ENCODE measurements around the gene PTPN18.

PTPN18 gene

DNA sequence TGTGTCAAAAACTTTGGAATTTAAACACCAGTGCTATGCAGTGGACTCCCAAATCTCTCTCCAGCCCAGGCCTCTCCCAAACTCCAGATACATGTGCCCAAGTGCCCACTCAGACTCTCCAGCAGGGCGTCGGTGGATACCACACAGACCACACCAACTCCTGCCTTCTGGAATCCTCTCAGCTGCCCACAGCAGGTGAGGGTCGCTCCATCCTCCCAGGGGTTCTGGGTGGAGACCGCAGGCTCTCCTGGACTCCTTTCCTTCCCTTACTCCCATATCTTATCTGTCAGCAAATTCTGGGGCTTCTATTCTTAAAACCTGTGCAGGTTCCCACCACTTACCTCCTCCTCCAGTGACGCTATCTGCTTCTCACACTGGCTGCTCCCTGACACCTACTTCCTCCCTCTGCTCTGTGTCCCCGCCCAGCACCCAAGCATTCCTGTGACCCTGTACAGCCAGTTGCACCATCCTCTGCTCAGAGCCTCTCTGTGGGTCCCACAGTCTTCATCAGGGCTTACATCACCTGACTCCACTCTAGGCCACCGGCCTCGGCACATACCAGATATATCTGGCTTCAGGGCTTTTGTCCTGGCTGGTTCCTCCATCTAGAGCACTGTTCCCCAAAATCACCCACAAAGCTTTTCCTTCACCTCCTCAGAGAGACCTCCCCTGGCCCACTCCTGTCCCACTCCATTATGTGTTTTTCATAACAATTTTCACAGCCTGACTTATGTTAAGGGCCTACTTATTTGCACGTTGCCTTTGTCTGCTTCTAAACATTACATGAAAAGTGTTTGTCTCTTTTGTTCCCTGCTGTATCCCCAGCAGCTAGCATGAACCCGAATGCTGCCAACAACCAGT is 15.7 kb upstream of the PTPN18 start:
- DNase-seq (ENCODE audit: low read depth, low spot score), result no peak

DNA sequence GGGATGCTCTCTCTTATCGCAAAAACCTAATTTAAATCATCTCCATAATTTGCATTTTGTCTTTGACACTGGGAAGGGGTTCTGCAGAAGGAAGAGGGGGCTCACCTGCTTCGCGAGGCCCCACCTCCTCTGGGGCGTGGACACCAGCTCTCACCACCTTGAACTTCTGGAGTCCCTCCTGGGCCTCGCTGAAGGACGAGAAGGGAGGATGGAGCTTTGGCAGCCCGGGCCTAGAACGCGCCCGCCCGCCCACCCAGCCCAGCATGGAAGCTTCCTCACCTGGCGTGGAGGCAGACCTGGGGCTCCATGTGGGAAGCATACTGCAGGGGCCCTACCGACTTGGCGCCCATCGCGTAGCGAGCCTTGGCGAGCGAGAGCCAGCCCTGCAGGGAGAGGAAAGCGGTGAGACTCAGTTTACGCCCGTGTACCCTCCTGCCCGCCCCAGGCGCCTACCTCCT is 14.3 kb upstream of the PTPN18 start:
- DNase-seq (ENCODE audit: low read depth, low spot score), result no peak

DNA sequence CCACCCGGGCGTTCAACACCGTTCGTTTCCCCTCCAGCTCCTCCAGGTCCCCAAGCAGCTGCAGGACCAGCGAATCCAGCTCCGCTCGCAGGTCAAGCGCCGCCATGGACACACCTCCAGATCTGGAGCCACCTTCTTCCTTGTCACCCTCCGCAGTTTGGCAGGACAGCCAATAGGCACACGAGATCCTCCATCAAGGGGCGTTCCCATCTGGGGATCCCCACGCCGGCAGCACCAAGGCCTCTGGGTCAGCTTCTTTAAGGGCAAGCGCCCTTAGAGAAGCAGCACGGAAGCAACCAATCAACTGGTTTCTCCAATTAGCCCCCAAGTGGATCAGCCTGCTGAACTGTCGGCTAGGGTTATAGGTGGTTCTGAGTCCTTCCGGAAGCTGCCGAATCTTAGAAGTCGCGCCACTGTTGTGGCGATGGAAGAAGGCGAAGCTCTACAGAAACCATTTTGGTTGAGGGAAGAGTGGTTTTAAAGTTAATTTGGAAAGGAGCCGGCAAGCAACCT is 13.8 kb upstream of the PTPN18 start:
- DNase-seq (ENCODE audit: low read depth, low spot score), result peak; percentile 66

DNA sequence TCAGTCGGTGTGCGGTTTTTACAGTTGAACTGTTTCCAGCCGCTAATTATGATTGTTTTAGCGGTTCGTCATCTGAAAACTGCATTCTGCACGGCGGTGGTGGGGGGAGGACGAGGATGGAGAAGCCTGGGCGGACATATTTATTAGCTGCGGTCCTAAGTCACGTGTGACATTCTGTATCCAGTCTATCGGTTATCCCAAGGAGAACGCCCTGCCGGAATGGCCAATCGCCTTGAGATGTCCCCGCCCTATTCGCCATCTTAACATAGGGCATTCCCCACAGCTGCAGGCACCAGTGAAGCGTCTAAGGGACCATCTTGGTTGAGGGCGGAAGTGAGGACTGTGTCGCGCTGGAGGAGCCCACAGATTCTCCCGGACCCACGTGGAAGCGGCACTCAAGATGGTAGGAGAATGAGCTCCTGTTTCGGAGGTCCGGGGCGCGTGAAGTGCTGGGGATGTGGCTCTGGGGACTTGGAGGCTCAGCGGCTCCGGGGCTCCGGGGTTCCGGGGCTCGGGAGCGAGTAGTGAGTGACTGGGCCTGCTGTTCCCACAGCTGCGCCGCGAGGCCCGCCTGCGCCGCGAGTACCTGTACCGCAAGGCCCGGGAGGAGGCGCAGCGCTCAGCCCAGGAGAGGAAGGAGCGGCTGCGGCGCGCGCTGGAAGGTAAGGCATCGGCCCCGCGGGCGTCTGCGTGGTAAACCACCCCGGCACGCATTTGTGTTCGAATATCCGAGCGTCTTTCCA is 13.2 kb upstream of the PTPN18 start, which contains the start of gene IMP4:
Gene IMP4 (plus strand): TSS at position 365 of the 743 bp plus-strand sequence. CDS start 36 bp downstream, at position 401.
- DNase-seq (ENCODE audit: low read depth, low spot score), result peak; percentile 88

DNA sequence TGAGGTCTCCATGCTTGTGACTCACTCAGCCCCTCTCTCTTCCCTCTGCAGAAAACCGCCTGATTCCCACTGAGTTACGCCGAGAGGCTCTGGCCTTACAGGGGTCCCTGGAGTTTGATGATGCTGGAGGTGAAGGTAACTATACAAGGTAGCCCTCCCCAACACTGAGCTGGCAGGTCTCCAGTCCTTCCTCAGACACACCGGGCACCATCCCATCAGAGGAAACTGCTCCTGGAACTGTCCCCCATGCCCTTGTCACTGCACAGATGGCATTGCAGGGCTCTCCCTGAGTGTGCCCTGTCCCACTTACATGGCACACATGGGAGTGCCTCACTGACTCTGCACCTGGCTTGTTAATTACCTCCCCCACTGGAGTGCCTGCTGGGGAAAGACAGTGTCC is 11.3 kb upstream of the PTPN18 start:
- no peak for DNase-seq (ENCODE audit: low read depth, low spot score)

DNA sequence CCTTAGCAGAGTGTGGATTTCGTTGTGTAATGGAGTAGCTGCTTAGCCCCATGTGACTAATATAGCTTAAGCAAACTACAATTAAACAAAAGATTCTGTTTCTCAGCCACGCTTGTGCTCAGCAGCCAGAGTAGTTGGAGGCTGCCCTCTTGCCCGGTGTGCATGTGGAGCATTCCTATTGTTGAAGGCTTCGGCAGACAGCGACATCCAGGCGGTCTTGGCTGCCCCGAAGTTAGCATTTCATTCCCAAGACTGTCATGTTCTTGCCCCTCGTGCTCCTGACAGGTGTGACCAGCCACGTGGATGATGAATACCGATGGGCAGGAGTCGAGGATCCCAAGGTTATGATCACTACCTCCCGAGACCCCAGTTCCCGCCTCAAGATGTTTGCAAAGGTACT is 10.8 kb upstream of the PTPN18 start:
- no peak for DNase-seq (ENCODE audit: low read depth, low spot score)

DNA sequence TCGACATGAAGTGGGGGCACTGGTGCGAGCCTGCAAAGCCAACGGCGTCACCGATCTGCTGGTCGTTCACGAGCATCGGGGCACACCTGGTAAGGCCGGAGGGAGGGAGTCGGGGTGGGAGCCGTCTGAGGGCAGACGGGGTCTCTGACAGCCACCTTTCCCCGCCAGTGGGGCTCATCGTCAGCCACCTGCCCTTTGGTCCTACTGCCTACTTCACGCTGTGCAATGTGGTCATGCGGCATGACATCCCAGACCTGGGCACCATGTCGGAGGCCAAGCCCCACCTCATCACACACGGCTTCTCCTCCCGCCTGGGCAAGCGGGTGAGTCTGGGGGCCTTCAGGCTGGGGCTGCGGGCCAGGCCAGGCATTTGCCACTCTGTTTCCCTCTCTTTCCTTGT is 10.2 kb upstream of the PTPN18 start:
- no peak for DNase-seq (ENCODE audit: low read depth, low spot score)

DNA sequence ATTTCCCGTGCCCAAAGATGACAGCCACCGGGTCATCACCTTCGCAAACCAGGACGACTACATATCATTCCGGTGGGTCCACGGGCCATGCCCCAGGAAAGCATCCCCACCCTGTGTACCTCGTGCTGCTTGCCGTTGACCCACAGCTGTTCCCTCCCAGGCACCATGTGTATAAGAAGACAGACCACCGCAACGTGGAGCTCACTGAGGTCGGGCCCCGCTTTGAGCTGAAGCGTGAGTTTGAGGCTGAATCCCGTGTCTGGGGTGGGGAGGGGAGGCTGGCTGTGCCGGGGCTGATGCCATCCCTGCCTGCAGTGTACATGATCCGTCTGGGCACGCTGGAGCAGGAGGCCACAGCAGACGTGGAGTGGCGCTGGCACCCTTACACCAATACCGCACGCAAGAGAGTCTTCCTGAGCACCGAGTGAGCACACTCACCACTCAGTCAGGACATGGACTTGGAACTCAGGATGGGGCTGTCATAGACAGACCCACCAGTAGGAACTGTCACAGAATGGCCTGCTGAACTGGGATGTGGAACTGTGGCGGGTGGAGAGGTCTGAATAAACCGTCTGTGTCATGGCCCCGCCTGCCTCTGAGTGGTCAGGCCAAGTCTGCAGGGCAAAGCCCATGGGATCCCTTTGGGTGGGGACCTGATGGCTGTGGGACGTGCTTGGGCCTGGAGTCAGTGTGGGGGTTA is 9.7 kb upstream of the PTPN18 start:
- DNase-seq (ENCODE audit: low read depth, low spot score), result no peak

DNA sequence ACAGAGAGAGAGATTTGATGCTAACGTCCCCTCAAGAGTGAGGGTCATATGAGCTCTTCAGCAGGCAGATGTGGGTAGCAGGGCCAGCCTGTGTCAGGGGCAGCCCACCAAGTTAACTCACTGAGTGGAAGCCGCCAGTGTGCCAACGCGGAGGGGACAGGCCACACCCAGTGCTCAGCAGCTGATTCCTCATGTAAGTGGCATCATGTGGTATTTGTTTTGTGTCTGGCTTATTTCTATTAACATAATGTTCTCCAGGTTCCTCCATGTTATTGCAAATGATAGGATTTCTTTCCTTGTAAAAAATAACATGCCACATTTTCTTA is 9.2 kb upstream of the PTPN18 start:
- DNase-seq (ENCODE audit: low read depth, low spot score), result no peak

DNA sequence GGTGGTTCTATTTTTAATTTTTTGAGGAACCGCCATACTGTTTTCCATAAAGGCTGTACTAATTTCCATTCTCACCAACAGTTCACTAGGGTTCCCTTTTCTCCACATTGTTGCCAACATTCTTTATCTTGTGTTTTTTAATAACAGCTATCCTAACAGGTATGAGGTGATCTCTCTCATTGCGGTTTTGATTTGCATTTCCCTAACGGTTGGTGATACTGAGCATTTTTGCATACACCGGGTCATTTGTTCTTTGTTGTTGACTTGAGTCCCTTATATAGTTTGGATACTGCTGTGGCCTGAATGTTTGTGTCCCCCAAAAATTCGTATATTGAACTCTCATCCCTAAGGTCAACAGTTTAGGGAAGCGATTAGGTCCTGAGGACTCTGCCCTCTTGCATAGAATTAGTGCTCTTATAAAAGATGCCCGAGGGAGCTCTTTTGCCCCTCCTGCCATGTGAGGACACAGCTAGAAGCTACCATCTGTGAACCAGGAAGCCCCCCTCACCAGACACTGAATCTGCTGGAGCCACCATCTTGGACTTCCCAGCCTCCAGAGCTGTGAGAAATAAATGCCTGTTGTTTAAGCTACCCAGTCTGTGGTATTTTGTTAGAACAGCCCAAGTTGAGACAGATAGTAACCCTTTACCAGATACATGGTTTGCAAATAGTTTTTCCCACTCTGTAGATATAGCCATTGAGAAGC is 8.5 kb upstream of the PTPN18 start:
- no peak for DNase-seq (ENCODE audit: low read depth, low spot score)

DNA sequence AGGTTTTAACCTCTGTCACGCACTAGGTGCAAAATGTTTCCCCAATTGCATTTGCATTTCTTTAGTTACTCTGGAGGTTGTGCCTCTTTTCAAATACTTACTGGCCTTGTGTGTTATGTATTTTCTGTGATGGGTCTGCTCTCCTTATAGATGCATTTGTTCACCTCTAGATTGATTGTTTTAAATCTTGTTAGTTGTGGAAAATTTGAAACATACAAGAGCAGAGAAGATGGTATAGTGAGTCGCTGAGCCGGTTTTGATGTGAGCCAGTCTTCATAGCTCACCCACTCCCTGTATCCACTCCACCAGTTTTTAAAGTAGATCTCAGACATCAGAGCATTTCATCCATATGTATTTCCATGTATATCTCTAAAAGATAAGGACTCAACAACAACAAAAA is 6.7 kb upstream of the PTPN18 start:
- DNase-seq (ENCODE audit: low read depth, low spot score), result no peak

DNA sequence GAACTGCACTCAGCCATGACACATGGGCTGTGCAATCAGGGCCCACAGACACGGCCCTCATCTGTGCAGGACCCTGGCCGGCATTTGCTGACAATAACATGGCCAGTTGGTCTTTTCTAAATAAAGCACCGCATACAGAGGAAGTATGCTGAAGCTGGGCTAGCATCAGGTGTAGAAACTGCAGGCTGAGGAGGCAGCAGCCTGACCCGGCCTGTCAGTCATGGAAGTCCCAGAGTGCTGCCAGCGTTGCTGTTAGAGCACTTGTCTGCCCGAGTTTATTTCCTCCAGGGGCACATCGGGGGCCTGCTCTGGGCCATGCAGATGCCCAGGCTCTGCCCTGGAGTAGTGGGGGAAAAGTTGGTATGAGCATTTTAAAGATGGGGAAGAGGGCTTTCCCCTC is 4.1 kb upstream of the PTPN18 start:
- no peak for DNase-seq (ENCODE audit: low read depth, low spot score)

DNA sequence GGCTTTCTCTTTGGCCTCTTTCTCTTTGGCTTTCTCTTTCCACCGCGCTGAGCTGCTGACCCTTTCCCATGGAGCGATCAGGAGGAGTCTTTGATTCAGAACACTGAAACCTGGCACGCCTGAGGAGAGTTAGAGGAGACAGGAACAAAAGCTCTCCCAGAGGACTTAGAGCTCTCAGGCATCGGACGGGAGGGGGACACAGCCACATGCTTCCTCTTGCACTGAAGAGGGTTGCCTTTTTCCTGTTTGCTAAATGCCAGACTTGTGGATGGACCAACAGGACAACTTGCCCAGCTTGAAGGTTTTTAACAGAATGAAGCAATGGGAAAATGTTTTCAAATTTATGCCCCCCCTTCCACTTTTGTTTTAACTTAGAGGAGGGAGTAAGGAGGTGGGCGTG is 3.6 kb upstream of the PTPN18 start:
- DNase-seq (ENCODE audit: low read depth, low spot score), result no peak

DNA sequence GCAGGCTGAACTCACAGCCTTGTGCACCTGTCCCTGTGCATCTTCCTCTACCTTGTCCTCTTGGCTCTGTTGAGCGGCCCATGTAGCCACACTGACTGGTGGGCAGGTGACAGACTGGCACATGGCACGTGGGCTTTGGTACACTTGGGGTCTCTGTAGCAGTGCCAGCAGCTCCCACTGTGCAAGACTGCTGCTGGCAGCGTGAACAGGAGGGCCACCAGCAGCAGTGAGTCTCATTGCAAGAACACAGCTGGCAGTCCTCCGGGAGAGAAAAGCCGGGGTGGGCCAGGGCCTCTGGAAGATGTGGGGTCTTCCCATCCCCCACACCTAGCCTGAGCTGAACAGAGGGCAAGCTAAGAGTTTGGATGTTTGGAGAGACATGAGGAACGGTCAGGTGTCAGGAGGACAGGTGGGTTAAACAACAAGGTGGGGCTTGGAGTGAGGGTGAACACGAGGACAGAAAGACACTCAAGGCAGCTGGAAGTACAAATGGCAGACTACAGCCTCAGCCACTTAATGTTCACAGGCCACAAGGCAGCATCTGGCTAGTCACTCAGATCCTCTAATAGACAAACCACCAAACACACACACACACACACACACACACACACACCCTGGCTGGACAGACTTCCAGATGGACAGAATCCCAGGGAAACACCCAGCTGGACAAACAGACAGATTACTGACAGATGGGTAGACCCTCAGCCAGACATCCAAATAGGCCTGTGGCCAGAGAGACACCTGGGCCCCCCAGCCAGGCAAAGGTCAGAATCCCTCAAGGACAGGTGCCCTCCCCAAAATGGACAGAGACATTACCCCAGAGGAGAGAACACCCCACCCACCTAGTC is 2.3 kb upstream of the PTPN18 start:
- no peak for DNase-seq (ENCODE audit: low read depth, low spot score)

DNA sequence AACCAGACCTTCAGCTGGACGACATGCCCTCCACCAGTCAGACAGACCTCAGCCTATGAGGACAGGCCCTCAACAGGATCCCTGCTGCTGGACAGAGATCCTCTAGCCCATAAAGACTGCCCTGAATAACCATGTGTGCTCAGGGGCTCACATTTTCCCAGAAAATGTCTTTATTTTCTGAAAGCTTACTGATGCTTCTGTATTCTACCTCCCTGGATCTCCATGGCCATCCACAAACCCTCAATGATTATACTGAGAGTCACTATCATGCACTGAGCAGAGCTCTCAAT is 1.8 kb upstream of the PTPN18 start:
- DNase-seq (ENCODE audit: low read depth, low spot score), result no peak

DNA sequence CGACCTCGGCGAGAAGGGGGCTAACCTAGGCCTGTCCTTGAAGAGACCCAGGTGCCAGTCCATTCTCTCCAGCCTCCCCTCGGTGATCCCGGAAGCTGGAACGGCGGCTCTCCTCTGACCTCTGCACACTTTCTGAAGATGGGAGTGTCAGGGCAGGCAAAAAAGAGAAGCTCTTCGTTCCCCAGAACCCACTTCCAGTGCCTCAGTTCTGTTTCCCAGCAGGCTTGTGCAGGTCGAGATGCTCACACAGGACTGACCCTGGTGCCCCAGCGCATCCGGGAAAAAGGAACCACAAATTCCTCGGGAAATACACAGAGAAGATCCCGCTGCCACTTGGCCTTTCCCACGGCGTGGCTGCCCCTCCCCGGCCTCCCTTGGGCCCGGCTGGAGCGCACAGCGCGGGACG is 681 bp upstream of the PTPN18 start:
- DNase-seq (ENCODE audit: low read depth, low spot score), result no peak

DNA sequence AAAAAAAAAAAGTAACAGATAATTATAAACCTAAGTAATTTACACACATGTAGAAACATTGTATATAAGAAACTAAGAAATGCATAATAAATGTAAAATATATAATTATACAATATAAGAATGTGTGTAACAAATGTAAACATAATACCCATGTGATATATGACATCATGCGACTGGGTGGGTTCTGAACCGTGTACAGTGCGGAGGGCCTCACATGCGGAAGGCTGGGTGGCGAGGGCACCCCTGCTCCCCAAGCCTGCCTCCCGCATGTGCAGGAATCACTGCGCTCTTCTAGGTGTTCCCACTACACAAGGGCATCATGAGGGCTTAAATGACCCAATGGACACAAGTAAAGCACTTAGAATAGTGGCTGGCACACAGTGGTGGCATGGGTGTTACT is 2.0 kb downstream of the PTPN18 start:
- no peak for DNase-seq (ENCODE audit: low read depth, low spot score)

DNA sequence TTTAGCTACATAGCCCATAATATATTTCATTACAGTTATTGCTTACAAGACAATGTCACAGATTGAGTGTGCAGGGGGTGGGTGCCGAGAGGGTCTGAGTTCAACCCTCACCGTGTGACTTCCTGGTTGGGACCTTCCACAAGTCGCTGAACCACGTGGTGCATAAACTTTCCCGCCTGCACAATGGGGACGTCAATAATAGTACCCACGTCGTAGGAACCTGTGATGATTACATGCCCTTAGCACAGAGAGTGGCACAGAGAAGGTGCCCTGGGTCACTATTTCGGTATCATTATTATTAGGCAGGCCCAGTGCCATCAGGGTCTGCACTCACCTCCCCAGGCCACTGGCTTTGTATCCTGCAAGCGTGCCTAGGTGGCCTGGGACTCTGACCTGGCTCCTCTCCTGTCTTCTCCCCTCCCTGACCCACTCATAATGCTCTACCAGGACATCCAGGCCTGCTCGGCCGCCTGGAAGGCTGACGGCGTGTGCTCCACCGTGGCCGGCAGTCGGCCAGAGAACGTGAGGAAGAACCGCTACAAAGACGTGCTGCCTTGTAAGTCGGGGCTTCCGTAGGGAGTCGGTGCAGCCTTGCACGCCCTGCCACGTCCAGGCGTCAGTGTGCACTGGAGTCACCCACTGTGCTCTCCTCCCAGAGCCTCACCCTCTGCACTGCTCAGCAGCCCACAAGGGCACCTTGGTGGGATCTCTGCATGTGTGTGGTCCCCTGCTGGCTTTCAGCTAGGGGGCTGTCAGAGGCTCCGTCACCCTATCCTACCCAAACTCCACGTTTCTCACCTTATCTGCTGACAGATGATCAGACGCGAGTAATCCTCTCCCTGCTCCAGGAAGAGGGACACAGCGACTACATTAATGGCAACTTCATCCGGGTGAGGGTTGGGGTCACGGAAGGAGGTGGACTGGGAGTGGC is 2.8 kb downstream of the PTPN18 start:
- no peak for DNase-seq (ENCODE audit: low read depth, low spot score)

DNA sequence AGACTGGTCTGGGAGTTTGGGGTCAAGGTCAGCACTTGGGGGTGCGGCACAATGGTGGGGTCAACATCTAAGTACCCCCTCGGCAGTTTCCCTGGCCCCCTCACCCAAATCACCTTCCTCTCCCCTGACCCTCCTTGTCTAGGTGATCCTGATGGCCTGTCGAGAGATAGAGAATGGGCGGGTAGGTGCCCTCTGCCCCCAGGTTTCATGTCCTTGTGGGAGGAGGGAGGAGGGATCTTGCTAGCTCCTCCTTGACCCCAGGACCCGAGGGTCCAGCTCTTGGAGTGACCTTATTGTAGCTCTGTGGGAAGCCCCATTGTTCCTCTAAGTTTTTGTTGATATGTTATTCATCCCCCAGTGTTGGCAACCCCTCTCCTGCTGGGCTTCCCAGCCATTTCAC is 3.6 kb downstream of the PTPN18 start:
- no peak for DNase-seq (ENCODE audit: low read depth, low spot score)

DNA sequence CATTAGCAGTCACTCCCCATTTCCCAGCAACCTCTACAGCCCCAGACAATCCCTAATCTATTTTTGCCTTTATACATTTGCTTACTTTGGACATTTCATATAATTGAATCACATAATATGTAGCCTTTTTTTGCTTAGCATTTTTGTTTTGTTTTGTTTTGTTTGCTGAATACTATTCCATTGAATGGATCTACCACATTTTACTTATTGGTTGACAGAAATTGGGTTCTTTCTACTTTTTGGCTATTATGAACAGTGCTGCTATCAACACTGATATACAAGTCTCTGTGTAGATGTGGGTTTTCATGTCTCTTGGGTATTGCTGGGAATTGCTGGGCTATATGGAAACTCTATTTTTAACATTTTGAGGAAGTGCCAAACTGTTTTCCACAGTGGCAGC is 7.6 kb downstream of the PTPN18 start:
- DNase-seq (ENCODE audit: low read depth, low spot score), result no peak
